GM04503 (cell line): ENCODE measurements around the gene ARMCX1.
A peak's percentile ranks its signal among the peaks of the same experiment; 100 is the strongest.
"Not testable (repeated sequence)": the region's sequence is repeated elsewhere in the genome, so short reads cannot be mapped to it uniquely, and the experiment has no call there.

Experiments used
- DNase-seq: peaks from one replicate; pipeline ENCODE4 v3.0.0-alpha.2; 2012; ENCODE audit warnings: low read depth

The ARMCX1 gene

GRCh38 chrX:101550362-101550750, at the start of gene ARMCX1:
Gene ARMCX1, plus strand, starts transcription at chrX:101550547. Its CDS starts 2,384 bp downstream, at chrX:101552931.
- peak; percentile 26 for DNase-seq

- DNase-seq = not testable (repeated sequence)
Observed at GRCh38 chrX:101502929-101503328, 47.4 kb upstream of the ARMCX1 start.

GRCh38 chrX:101507372-101507771, 43.0 kb upstream of the ARMCX1 start:
- no peak for DNase-seq

GRCh38 chrX:101507986-101508385, 42.4 kb upstream of the ARMCX1 start:
- DNase-seq = no peak

- no peak for DNase-seq
Observed at GRCh38 chrX:101530944-101531343, 19.4 kb upstream of the ARMCX1 start.

GRCh38 chrX:101539116-101539515, 11.2 kb upstream of the ARMCX1 start:
- no peak for DNase-seq

- no peak for DNase-seq
Observed at GRCh38 chrX:101550751-101551379, 518 bp downstream of the ARMCX1 start.

- no peak for DNase-seq
Observed at GRCh38 chrX:101551380-101551767, 1.0 kb downstream of the ARMCX1 start.

GRCh38 chrX:101552714-101553113, 2.4 kb downstream of the ARMCX1 start:
- DNase-seq = no peak

- no peak for DNase-seq
Observed at GRCh38 chrX:101564651-101565050, 14.3 kb downstream of the ARMCX1 start.

GRCh38 chrX:101595739-101596419, 45.5 kb downstream of the ARMCX1 start:
- DNase-seq = no peak

GRCh38 chrX:101599592-101599991, 49.2 kb downstream of the ARMCX1 start:
- not testable (repeated sequence) for DNase-seq

- DNase-seq = no peak
Observed at GRCh38 chrX:101602077-101602476, 51.7 kb downstream of the ARMCX1 start.
